ENCODE data around the gene TBCE.

The TBCE gene, protein sequence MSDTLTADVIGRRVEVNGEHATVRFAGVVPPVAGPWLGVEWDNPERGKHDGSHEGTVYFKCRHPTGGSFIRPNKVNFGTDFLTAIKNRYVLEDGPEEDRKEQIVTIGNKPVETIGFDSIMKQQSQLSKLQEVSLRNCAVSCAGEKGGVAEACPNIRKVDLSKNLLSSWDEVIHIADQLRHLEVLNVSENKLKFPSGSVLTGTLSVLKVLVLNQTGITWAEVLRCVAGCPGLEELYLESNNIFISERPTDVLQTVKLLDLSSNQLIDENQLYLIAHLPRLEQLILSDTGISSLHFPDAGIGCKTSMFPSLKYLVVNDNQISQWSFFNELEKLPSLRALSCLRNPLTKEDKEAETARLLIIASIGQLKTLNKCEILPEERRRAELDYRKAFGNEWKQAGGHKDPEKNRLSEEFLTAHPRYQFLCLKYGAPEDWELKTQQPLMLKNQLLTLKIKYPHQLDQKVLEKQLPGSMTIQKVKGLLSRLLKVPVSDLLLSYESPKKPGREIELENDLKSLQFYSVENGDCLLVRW
- 0.62 to 3.7 reads per million in 2 donors for total RNA-seq

DNA sequence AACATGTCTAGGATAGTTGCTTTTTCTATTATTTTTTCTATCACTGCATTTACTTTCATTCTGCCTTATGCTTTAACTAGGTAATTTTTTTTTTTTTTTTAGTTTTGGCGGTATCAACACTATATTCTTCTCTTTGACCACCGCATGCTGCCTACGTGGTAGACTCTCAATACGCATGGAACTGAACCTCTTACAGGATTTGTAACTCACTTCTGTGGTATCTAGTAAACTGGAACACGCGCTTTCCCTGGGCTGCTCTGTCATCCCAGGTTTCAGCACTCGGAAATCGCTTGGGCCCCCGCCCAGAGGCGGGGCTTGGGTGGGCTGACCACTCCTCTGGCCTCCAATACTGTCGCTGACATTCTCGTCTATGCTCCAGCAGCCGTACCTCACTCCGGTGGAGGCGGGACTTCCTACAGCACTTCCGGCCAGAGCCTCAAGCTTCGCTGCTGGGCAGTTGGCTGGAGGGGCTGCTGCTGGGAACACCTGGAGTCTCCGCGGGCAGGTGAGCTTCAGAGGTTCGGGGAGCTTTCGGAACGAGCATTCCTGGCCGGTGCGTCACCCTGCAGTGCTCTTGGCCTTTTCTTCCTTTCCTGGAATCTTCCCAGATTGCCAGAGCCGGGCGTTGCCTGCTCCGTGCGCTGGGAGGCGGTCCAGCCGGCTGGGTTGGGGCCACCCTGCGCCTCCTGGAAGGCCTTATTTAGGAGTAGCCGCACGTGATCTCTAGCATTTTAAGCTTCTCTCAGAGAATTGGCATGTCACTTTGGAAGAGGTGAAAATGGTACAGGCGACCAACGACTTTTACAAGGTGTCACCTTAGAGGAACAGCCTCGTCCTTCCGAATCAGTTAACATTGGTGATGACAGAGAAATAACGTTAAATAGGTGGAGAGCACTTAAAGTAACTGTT is at the start of gene TBCE:
TSS of gene TBCE (plus strand) at position 428 of the 909 bp plus-strand sequence. CDS start 12,623 bp downstream, outside the sequence.
- peak; percentile 61 to 92 (median 76) for DNase-seq

- no peak for DNase-seq
These were observed 48.0 kb upstream of the TBCE start for GRCh38 chr1:235319255-235319654.

GRCh38 chr1:235320521-235321179 is 46.6 kb upstream of the TBCE start:
- DNase-seq, result no peak

- no peak for DNase-seq
These were observed 42.9 kb upstream of the TBCE start for GRCh38 chr1:235324296-235324695.

GRCh38 chr1:235325139-235325538 is 42.1 kb upstream of the TBCE start:
- DNase-seq, result no peak

- DNase-seq, result no peak
These were observed 41.4 kb upstream of the TBCE start for GRCh38 chr1:235325854-235326253.

GRCh38 chr1:235326719-235327558 is 40.3 kb upstream of the TBCE start:
- peak; percentile 41 to 76 (median 63) for DNase-seq

- DNase-seq, result peak in 3 of 5 experiments; percentile 17 to 37 (median 33)
These were observed 39.5 kb upstream of the TBCE start, which contains the start of gene ARID4B for GRCh38 chr1:235327559-235328270. Gene ARID4B (minus strand): TSS chr1:235328179. CDS start chr1:235326919, 1,260 bp downstream.

GRCh38 chr1:235328271-235329138 is 38.7 kb upstream of the TBCE start, which contains the start of gene GGPS1:
Gene GGPS1 (plus strand): TSS chr1:235328570. CDS start chr1:235335265, 6,695 bp downstream.
- DNase-seq, result peak; percentile 97 to 100 (median 98)

DNA sequence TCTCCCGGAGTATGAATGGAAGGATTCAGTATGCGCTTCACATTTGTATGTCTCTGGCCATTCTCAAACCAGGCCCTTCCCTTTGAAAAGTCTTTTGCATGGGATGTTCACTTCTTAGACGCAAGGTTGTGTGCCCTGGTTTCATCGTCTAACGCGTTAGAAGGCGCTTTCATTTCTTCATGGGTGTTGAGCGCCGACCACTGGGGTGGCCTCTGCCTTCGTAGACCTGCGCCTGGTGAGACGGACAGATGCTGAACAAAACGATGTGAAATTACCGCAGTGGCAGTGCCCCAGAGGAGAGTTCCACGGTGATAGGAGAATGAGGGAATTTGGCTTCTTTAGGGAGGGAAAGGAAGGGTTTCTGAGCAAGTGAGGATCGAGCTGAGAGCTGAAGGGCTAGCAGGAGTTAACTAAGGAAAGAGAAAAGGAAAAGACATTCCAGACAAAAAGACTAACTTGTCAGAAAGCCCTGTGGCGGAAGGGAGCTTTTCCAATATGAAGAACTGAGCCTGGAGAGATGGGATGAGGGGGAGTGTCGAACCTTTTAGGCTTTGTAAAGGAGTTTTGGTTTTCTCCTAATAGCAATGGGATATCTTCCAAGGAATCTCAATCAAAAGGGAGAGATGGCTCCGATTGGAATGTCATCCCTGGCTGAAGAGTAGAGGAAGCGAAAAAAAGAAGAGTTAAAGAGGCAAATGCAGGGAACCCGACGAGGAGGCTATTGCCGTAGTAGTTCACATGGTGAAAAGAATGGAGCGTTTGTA is 37.9 kb upstream of the TBCE start:
- DNase-seq, result peak; percentile 16 to 84 (median 36)

DNA sequence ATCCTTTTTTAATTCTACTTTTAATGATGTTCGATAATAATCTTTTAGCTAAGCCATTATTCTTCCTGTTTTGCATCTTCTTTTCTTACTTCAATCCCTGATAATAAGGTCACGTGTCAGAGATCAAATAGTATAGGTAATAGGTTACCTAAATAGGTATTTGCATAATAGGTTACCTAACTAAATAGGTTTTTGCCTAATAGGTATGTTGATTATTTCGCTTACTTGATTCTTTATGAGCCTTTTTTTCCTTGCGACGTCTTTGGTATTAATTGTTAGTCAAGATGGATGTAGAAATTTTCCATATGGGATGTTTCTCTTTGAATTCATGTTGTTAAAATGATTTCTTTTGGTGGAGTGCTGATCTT is 36.3 kb upstream of the TBCE start:
- no peak for DNase-seq

DNA sequence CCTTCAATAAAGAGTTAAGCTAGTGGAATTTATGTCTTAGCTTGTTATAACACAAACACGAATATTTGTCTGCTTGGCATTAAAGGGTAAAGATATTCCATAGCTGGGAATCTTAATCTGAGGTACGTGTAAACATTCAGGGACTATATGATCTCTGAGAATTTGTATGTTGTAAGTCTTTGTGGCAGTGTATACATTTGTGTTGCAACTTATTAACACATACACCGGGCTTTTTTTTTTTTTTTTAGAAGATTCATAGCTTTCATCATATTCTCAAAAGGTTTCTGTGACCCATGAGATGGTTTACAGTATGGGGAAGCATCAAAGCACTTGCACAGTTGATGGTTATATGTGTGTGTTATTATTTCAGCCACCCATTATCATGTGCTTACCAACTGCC is 35.8 kb upstream of the TBCE start:
- no peak for DNase-seq

DNA sequence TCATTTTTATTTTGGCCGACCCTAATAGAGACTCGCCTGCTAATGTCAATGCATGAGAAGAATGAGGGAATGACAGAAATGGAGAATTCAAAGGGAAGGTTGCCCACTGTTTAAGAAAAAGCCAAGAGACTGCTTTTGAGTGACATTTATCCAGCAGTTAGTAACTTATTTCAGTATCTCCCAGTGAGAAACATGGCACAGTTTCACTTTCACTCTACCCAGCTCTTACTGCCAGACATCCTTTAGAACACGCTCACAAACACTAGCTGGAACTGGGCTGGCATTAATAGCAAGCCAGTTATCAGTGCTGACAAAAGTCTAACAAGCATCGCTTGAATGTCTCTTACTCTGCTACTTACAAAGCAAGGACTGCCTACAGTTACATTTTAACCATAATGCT is 30.3 kb upstream of the TBCE start:
- peak in 2 of 5 experiments; percentile 25 to 80 for DNase-seq

GRCh38 chr1:235339746-235340145 is 27.5 kb upstream of the TBCE start:
- DNase-seq, result peak in 1 of 5 experiments; percentile 30

GRCh38 chr1:235341334-235341733 is 25.9 kb upstream of the TBCE start:
- DNase-seq, result no peak

- no peak for DNase-seq
These were observed 25.2 kb upstream of the TBCE start for GRCh38 chr1:235342039-235342438.

DNA sequence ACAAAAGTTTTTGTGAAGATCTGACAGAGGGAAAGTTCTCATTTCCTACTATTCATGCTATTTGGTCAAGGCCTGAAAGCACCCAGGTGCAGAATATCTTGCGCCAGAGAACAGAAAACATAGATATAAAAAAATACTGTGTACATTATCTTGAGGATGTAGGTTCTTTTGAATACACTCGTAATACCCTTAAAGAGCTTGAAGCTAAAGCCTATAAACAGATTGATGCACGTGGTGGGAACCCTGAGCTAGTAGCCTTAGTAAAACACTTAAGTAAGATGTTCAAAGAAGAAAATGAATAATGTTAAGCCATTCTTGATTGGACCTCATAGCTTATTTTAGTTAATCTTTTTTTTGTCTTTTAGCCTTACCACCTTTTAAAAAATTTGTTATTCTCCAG is 24.8 kb upstream of the TBCE start:
- DNase-seq, result no peak

- no peak for DNase-seq
These were observed 23.5 kb upstream of the TBCE start for GRCh38 chr1:235343726-235344125.

GRCh38 chr1:235351441-235351840 is 15.8 kb upstream of the TBCE start:
- no peak for DNase-seq
